Endothelial cell (in vitro differentiated cells): ENCODE results near the gene OR52B2. TPM values are rescaled to one million over a fixed set of nuclear protein-coding genes. Genes with fewer than 3 reads are reported as not detected.

Experiments used
- DNase-seq: peaks from one replicate; pipeline ENCODE4 v3.0.0; 2021; ENCODE audit warnings: low spot score
- H3K27ac Mint-ChIP-seq: one replicate; pipeline ENCODE4 v1.8.0; 2021; ENCODE audit warnings: mixed read lengths, inconsistent platforms; ENCODE audit not compliant: unreplicated experiment
- H3K27me3 Mint-ChIP-seq: one replicate; pipeline ENCODE4 v1.8.0; 2021; ENCODE audit warnings: mild to moderate bottlenecking, moderate library complexity, mixed read lengths, inconsistent platforms; ENCODE audit not compliant: unreplicated experiment
- H3K36me3 Mint-ChIP-seq: one replicate; pipeline ENCODE4 v1.8.0; 2021; ENCODE audit warnings: mild to moderate bottlenecking, low read depth, mixed read lengths, inconsistent platforms; ENCODE audit not compliant: unreplicated experiment
- H3K4me1 Mint-ChIP-seq: one replicate; pipeline ENCODE4 v1.8.0; 2021; ENCODE audit warnings: mild to moderate bottlenecking, mixed read lengths, inconsistent platforms; ENCODE audit not compliant: unreplicated experiment
- H3K4me3 Mint-ChIP-seq: one replicate; pipeline ENCODE4 v1.8.0; 2021; ENCODE audit warnings: mild to moderate bottlenecking, mixed read lengths, inconsistent platforms; ENCODE audit not compliant: unreplicated experiment
- H3K9me3 Mint-ChIP-seq: one replicate; pipeline ENCODE4 v1.8.0; 2021; ENCODE audit warnings: mixed read lengths, inconsistent platforms; ENCODE audit not compliant: unreplicated experiment
- total RNA-seq: library from RNA; stranded (reverse); fragmentation: NEBNext Ultra II Directional; extraction: Animal tissue kit (Norgen Biotek cat#: 25700); gene quantifications from one replicate; pipeline ENCODE4 v1.2.1, GENCODE V29; 2021; ENCODE audit not compliant: unreplicated experiment
- TF ChIP-seq, protein P1 (sequence below): fragments of 200-600 bp; sonication (generic); IDR thresholded peaks from one replicate; pipeline ENCODE4 v1.5.0; 2021; ENCODE audit warnings: antibody characterized with exemption; ENCODE audit not compliant: unreplicated experiment

The OR52B2 gene
- total RNA-seq, 1 donor from 2014 or later, result not detected

GRCh38 chr11:6197466-6198200 is 27.5 kb upstream of the OR52B2 start:
- Mint-ChIP-seq H3K27ac (no peak overlapping the region), H3K9me3 (no peaks in the 10 kb centered on the region)
- no peak for DNase-seq

GRCh38 chr11:6196396-6196795 is 26.3 kb upstream of the OR52B2 start:
- H3K27ac Mint-ChIP-seq, result no peak overlapping the region
- TF ChIP-seq, protein P1, sequence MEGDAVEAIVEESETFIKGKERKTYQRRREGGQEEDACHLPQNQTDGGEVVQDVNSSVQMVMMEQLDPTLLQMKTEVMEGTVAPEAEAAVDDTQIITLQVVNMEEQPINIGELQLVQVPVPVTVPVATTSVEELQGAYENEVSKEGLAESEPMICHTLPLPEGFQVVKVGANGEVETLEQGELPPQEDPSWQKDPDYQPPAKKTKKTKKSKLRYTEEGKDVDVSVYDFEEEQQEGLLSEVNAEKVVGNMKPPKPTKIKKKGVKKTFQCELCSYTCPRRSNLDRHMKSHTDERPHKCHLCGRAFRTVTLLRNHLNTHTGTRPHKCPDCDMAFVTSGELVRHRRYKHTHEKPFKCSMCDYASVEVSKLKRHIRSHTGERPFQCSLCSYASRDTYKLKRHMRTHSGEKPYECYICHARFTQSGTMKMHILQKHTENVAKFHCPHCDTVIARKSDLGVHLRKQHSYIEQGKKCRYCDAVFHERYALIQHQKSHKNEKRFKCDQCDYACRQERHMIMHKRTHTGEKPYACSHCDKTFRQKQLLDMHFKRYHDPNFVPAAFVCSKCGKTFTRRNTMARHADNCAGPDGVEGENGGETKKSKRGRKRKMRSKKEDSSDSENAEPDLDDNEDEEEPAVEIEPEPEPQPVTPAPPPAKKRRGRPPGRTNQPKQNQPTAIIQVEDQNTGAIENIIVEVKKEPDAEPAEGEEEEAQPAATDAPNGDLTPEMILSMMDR, result no peak
- no peak for DNase-seq
- H3K9me3 Mint-ChIP-seq, result no peaks in the 10 kb centered on the region
- no peaks in the 10 kb centered on the region for H3K4me1 Mint-ChIP-seq
- H3K4me3 Mint-ChIP-seq, result no peak overlapping the region
- H3K36me3 Mint-ChIP-seq, result no peaks in the 10 kb centered on the region
- peaks cover 2% of the 10 kb centered on the region for H3K27me3 Mint-ChIP-seq

More at GRCh38 chr11:6197466-6198200, 27.5 kb upstream of the OR52B2 start:
- Mint-ChIP-seq H3K27me3 (peaks cover 2% of the 10 kb centered on the region), H3K4me1 (no peaks in the 10 kb centered on the region), H3K4me3 (no peak overlapping the region), H3K36me3 (no peaks in the 10 kb centered on the region)
- TF ChIP-seq, protein P1, result no peak

GRCh38 chr11:6194065-6194581 is 24.0 kb upstream of the OR52B2 start:
- Mint-ChIP-seq H3K9me3 (no peaks in the 10 kb centered on the region), H3K36me3 (no peaks in the 10 kb centered on the region), H3K4me1 (no peaks in the 10 kb centered on the region), H3K27ac (no peak overlapping the region), H3K4me3 (no peak overlapping the region), H3K27me3 (peaks cover 2% of the 10 kb centered on the region)
- no peak for DNase-seq
- TF ChIP-seq, protein P1, result no peak

- H3K9me3 Mint-ChIP-seq, result no peaks in the 10 kb centered on the region
- TF ChIP-seq, protein P1, result no peak
- H3K4me3 Mint-ChIP-seq, result no peak overlapping the region
Observed at GRCh38 chr11:6191742-6192141, 21.6 kb upstream of the OR52B2 start.

GRCh38 chr11:6175440-6175839 is 5.3 kb upstream of the OR52B2 start:
- no peaks in the 10 kb centered on the region for H3K9me3 Mint-ChIP-seq
- H3K27me3 Mint-ChIP-seq, result no peaks in the 10 kb centered on the region
- no peak for DNase-seq
- peaks cover 11% of the 10 kb centered on the region for H3K4me1 Mint-ChIP-seq
- peaks cover 3% of the 10 kb centered on the region for H3K36me3 Mint-ChIP-seq
- TF ChIP-seq, protein P1, result no peak
- H3K4me3 Mint-ChIP-seq, result no peak overlapping the region
- no peak overlapping the region for H3K27ac Mint-ChIP-seq

More at GRCh38 chr11:6191742-6192141, 21.6 kb upstream of the OR52B2 start:
- Mint-ChIP-seq H3K27ac (no peak overlapping the region), H3K36me3 (no peaks in the 10 kb centered on the region), H3K4me1 (no peaks in the 10 kb centered on the region), H3K27me3 (peaks cover 2% of the 10 kb centered on the region)
- no peak for DNase-seq
